ENCODE measurements around the gene LPAR2.
A peak's percentile ranks its signal among the peaks of the same experiment; 100 is the strongest.
"Not testable (repeated sequence)": the region's sequence is repeated elsewhere in the genome, so short reads cannot be mapped to it uniquely, and the experiment has no call there.

The LPAR2 gene

DNA sequence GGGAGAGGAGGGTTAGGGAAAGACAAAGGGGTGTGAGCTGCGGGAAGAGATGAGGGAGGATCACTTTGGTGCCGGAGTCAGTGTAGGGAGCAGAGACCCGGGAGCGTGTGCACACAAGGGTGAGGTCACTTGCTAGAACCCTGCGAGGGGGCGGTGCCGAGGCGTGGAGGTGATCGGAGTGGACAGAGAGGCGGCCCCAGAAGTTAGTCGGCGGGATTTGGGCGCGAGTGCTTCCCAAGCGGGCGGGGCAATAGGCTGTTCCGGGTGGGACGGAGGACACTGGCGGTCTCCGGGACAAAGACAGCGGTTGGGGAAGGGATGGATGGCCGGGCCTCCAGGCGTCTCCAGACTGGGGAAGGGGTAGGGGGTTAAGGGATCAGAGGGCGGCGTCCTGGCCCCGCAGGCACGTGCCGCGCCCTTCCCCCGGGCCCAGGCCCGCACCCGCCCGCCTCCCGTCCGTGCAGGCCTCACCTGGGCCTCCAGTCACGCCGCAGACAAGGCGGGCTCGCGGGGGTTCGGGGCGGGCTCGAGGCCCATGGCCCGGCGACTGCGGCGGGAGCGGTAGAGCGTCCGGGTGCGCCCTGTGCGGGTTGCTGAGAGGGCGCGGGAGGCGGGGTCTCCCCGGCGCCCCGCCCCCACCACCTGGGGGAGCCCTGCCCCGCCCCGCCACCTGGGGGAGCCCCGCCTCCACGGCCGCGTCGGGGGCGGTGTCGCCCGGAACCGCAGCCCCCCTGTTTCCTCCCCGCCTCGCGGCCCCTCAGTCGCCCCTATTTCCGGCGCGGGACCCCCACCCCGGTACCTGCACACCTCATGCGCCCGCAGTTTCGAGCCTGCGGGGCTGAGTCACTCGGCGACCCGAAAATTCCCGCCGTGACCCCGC, at the start of gene LPAR2:
LPAR2 (minus strand) TSS at position 600 of the 880 bp plus-strand sequence. CDS start 945 bp downstream, outside the sequence.
- DNase-seq, result no peak

DNA sequence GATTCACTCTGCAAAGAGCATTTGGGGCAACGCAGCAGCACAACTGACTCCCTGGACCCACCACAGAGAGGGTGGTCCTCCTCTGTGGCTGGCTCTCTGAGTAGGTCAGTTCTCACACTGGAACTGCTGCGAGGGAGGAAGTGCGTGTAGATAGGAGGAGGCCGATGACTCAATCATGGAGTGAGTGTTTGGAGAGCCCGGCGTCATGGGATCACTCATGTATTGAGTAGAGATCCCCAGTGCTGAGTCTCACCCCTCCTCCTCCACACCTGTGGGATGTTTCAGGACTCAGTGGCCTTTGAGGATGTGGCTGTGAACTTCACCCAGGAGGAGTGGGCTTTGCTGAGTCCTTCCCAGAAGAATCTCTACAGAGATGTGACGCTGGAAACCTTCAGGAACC, 49.6 kb upstream of the LPAR2 start:
- no peak for DNase-seq

- no peak for DNase-seq
Observed at GRCh38 chr19:19674315-19674714, 46.3 kb upstream of the LPAR2 start.

DNA sequence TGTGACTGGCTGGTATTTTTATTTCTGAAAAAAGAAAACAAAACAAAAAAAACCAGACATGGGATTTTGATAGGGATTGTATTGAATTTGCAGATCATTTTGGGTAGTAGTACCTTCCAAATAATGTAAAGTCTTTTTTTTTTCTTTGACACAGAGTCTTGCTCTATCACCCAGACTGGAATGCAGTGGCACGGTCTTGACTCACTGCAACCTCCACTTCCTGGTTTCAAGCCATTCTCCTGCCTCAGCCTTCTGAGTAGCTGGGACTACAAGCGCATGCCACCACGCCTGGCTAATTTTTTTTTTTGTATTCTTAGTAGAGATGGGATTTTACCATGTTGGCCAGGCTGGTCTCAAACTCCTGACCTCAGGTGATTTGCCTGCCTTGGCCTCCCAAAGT, 44.8 kb upstream of the LPAR2 start:
- DNase-seq, result no peak

DNA sequence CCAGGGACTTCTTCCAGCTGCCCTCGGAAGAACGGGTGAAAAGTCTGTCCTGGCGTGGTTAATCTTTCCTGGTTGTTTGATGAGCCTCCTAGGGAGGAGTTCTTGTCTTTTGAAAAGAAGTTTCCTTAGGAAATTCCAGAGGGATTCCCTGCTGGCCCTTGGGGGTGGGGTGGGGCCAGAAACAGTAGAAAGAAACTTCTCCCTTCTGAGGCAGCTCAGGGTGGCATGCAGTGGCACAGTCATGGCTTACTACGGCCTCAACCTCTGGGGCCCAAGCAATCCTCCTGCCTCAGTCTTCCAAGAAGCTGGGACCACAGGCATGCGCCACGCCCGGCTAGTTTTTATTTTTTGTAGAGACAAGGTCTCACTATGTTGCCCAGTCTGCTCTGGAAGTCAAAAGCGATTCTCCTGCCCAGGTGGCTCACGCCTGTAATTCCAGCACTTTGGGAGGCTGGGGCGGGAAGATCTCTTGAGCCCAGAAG, 42.1 kb upstream of the LPAR2 start:
- no peak for DNase-seq

DNA sequence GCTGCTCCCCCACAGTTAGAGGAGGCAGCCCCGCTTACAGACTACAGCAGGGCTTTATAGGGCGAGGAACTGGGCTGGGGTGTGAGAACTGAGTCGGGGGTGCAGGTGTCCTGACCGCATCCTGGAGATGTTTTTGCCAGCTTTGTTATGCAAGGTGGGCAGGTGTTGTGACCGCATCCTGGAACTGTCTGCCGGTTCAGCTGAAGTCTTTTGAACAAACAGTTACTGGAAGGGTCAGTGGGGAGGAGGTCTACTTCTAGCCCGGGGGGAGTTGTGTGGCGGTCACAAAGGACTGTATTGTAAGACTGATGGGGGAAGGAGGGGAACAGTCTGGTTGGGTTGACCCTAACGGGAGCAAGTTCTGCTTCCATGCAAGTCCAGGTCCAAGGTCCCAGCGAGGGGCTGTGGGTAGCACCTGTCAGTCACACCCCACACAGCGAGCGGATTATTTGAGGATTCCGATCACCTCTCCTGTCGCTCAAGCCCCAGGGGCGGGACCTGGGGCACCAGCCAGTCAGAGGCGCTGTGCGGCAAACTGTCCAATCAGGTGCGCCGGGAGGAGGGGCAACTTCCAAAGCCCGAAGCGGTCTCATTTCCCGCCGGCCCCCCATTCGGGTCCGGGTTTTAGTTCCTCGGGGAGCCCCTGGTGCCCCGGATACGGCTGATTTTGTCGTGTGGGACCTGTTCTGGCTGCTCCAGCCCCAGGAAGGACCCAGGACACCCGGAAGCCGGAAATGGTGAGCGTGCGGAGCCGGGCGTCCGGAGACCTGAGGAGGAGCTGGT, 40.4 kb upstream of the LPAR2 start, which contains the start of gene ZNF101:
ZNF101 (plus strand) TSS at position 610 of the 783 bp plus-strand sequence; CDS start at position 735, 125 bp downstream.
- peak; percentile 71 for DNase-seq

- not testable (repeated sequence) for DNase-seq
Observed at GRCh38 chr19:19665420-19665948, 37.5 kb upstream of the LPAR2 start.

DNA sequence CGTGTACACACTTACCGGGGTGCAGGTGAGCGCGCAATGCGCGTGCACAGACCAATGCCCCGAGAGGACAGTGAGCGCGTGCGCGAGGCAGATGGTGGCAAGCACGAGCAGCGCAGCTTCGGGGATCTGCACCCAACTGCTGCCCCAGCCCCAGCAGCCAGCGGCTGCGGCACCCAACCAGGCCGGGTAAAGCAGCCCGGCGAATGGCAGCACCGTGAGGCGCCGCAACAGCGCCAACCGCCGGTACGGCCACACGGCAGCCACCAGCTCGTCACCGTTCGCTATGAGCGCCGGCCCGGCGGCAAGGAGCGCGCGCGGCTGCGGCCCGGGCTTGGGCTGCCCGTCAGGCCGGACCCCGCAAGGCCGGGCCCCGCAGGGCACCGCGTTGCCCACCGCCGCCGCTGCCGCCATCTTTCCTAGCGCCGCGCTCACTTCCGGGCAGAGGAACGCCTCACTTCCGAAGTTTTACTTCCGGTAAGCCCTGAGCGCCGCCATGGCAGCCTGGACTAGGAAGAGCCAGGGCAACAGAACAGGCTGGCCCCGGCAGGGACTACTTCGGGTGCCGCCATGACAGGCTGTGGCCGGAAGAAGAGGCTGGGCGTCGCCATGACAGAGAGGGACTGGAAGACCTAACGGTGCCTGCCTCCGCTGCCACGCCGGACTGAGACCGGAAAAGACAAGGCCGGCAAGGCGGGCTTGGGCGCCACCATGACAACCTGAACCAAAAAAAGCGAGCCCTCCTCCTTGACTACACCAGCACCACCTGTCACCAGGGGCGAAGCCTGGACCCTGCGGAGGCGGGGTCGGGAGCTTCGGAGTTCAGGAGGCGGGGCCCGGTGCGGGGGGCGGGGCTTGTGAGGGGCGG, 35.5 kb upstream of the LPAR2 start, which contains the start of gene ATP13A1:
ATP13A1 (minus strand) TSS at position 421 of the 865 bp plus-strand sequence; CDS start at position 411, 10 bp downstream.
- DNase-seq, result peak; percentile 94

GRCh38 chr19:19662871-19663255, 34.8 kb upstream of the LPAR2 start:
- DNase-seq, result no peak

GRCh38 chr19:19662344-19662743, 34.3 kb upstream of the LPAR2 start:
- DNase-seq, result no peak

DNA sequence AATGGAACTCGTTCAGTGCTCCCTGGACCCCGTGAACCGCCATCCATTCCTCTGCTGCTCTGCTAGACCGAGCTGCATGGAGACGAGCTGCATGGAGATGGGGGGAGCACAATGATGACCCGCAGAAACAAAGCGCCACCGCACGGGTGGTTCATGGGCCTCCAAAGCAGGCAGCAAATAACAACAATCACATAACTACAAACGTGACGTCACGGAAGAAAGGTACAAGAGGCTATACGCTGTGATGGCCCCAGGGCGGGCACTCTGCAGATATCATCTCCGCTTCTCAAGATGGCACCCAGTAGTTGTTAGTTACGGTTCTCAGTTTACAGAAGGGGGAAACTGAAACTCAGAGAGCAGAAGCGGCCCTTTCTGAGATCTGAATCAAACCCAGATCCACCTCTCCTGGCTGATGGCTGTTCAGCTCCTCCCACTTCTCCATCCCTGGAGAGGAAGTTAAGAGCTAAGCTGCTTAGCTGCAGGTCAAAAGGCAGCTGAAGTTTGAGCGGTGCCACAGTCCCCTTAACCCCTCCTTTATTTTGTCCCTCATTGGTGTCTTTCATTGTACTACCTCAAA, 33.7 kb upstream of the LPAR2 start:
- no peak for DNase-seq

DNA sequence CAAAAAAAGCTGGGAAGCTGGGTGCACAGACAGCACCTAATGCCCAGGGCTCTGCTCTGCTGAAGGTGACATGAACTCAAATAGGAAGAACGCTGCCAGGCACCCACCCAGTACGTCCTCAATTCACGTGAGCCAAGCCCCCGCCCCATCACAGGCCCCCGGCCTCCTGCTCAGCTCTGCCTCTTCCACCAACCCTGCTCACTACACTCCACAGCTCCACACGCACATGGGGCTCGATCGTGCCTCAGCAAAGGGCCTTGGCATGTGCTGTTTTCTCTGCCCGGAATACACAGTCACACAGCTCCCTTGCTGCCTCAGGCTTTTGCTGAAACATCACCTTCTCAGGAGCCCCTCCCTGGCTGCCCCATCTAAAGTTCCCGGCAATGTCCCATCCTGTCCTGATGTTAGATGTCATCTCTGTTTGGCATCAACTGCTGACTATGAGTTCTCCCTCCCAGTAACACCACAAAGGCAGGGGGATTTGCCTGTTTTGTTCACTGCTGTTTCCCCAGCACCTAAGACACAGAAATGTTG, 33.2 kb upstream of the LPAR2 start:
- no peak for DNase-seq

DNA sequence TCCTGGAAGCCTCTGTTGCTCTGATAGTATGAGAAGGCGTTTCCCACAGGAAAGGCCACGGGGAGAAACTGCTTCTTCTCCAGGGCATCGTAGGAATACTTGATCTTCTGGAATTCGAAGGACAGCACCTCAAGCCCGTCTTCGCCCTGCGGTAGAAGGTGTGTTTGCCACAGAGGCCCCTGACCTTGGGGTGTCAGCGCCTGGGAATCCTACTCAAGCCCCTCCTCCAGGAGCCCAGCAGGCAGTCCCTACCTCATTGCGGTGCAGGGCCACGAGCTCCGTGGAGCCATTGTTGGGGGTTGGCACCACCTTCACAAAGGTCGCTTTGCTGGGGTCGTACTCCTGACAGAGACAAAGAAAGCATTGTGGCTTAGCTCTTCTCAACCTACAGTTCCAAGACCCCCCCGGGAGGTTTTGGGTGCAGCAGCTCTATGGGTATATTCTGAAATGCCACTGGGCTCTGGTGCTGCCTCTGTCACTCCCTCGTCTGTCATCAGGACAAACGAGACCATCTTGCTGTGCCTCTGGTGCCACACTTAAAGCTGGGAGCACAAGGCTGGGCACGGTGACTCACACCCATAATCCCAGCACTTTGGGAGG, 31.7 kb upstream of the LPAR2 start:
- DNase-seq, result no peak

DNA sequence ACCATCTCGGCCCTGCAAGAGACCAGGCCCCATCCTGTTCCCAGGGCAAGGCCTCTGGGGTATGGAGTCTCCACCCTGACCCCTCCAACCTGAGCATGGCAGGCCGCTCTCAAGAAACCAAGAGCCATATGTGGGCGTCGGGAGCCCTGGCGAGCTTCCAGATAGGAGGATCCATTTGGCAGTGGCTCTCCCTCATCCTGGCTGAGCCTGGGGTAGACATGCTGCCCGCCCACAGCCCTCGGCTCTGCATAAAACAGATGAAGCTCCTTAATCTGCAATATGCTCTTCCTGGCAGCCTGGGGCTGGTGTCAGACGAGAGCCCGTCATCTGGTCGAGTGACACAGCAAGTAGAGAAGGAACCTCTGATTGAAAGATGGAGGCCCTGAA, 29.4 kb upstream of the LPAR2 start:
- no peak for DNase-seq

GRCh38 chr19:19656451-19657396, 28.7 kb upstream of the LPAR2 start:
- DNase-seq, result no peak

- no peak for DNase-seq
Observed at GRCh38 chr19:19655641-19656343, 27.8 kb upstream of the LPAR2 start.

DNA sequence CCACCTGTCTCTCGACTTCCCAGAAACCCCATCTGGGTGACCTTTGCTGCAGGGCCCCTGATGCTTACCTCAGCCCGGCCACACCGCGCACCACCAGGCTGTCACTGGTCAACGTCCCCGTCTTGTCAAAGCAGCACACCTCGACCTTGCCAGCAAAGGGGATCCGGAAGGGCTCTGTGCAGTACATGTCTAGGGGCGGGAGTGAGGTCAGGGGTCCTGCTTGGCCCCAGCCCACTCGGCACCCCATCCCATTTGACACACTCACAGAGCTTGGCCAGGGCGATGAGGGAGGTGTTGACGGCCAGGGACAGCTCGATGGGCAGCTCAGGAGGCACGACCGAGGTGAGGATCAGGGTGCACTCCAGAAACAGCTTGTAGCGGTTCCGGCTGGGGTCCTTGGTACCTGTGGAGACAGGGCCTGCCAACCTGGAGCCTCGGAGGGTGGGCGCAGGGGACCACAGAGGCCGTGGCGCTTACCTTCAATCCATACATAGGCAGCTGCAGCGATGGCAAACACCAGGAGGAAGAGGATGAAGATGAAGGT, 27.1 kb upstream of the LPAR2 start:
- DNase-seq, result no peak

DNA sequence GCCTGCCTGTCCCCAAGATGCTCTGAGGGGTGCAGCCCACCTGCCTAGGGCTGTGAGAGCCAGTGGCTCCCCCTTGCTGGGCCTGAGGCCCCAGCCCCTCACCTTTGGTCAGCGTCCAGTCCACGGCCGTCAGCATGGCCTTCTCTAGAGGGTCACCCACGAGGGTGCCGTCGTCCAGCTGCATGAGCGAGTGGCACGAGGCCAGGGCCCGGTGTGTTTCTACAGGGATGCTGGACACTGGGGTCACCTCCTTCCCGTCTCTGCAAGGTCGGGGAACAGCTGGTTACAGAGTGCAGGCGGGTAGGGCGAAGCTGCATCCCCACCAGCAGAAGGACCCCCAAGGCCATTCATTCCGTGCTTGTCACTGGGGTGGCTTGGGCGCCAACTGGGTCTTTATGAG, 26.4 kb upstream of the LPAR2 start:
- DNase-seq, result no peak

- no peak for DNase-seq
Observed at GRCh38 chr19:19653597-19654147, 25.7 kb upstream of the LPAR2 start.
